ENCODE results near the gene MCC.
"Not testable (repeated sequence)": the region's sequence is repeated elsewhere in the genome, so short reads cannot be mapped to it uniquely, and the experiment has no call there.

The MCC gene

GRCh38 chr5:113081881-113082546 is 406.2 kb downstream of the MCC start:
- ChIA-PET CTCF (interaction anchor here (1.0 to 2.8 kb wide), 2 partner anchors 25 to 86 kb away, joined by 4 to 8 read pairs; no protein-coding TSS in a partner anchor), POLR2A (no interaction called here)
- TF ChIP-seq CTCF (IDR thresholded peaks at IDR 0.05; ENCODE audit: insufficient read depth, low read length, missing control alignments), result no peak
- no peak overlapping the region for H3K4me3 ChIP-seq (ENCODE audit: low read depth, low read length)
- no peak for DNase-seq (ENCODE audit: low read depth, low spot score)

GRCh38 chr5:113081091-113081839 is 407.0 kb downstream of the MCC start:
- no peak overlapping the region for H3K4me3 ChIP-seq (ENCODE audit: low read depth, low read length)
- DNase-seq (ENCODE audit: low read depth, low spot score), result no peak
- ChIA-PET CTCF (interaction anchor here (1.0 to 2.8 kb wide), 2 partner anchors 24 to 85 kb away, joined by 4 to 8 read pairs; no protein-coding TSS in a partner anchor), POLR2A (no interaction called here)
- no peak for TF ChIP-seq CTCF (IDR thresholded peaks at IDR 0.05; ENCODE audit: insufficient read depth, low read length, missing control alignments)

GRCh38 chr5:113076649-113077048 is 411.6 kb downstream of the MCC start:
- POLR2A ChIA-PET; DNase-seq (ENCODE audit: low read depth, low spot score); CTCF ChIA-PET; H3K4me3 ChIP-seq (ENCODE audit: low read depth, low read length): not testable (repeated sequence)

- TF ChIP-seq CTCF (IDR thresholded peaks at IDR 0.05; ENCODE audit: insufficient read depth, low read length, missing control alignments), result no peak
- CTCF ChIA-PET, result no interaction called here
- POLR2A ChIA-PET, result no interaction called here
- no peak overlapping the region for H3K4me3 ChIP-seq (ENCODE audit: low read depth, low read length)
- DNase-seq (ENCODE audit: low read depth, low spot score), result no peak
These were observed 413.2 kb downstream of the MCC start for GRCh38 chr5:113075019-113075418.

GRCh38 chr5:113073629-113074034 is 414.6 kb downstream of the MCC start:
- DNase-seq (ENCODE audit: low read depth, low spot score); H3K4me3 ChIP-seq (ENCODE audit: low read depth, low read length); CTCF ChIA-PET; POLR2A ChIA-PET: not testable (repeated sequence)

- H3K4me3 ChIP-seq (ENCODE audit: low read depth, low read length), result no peak overlapping the region
- ChIA-PET CTCF (interaction anchor here (1.0 to 1.2 kb wide), 3 partner anchors 9 to 18 kb away, joined by 3 to 4 read pairs (median 3); no protein-coding TSS in a partner anchor), POLR2A (no interaction called here)
- no peak for TF ChIP-seq CTCF (IDR thresholded peaks at IDR 0.05; ENCODE audit: insufficient read depth, low read length, missing control alignments)
- DNase-seq (ENCODE audit: low read depth, low spot score), result no peak
These were observed 416.9 kb downstream of the MCC start for GRCh38 chr5:113071401-113071800.

- TF ChIP-seq CTCF (IDR thresholded peaks at IDR 0.05; ENCODE audit: insufficient read depth, low read length, missing control alignments), result no peak
- H3K4me3 ChIP-seq (ENCODE audit: low read depth, low read length), result no peak overlapping the region
- ChIA-PET CTCF (no interaction called here), POLR2A (no interaction called here)
- no peak for DNase-seq (ENCODE audit: low read depth, low spot score)
These were observed 417.4 kb downstream of the MCC start for GRCh38 chr5:113070901-113071300.
